ENCODE measurements around the gene CHKA. TPM values are rescaled to one million over a fixed set of nuclear protein-coding genes. Genes with fewer than 3 reads are reported as not detected.
A peak's percentile ranks its signal among the peaks of the same experiment; 100 is the strongest.

The CHKA gene
- total RNA-seq, 1 donor from 2014 or later, result 173 TPM

GRCh38 chr11:68026391-68027105 is 94.6 kb downstream of the CHKA start:
- no peak for DNase-seq (ENCODE audit: low spot score)
- Mint-ChIP-seq H3K27me3 (ENCODE audit: unreplicated experiment) (peaks cover 12% of the 10 kb centered on the region), H3K27ac (ENCODE audit: unreplicated experiment) (peak overlapping the region; percentile 42), H3K36me3 (ENCODE audit: low read depth, unreplicated experiment) (peaks cover 4% of the 10 kb centered on the region), H3K4me1 (ENCODE audit: unreplicated experiment) (peaks cover 17% of the 10 kb centered on the region), H3K4me3 (ENCODE audit: unreplicated experiment) (no peak overlapping the region), H3K9me3 (ENCODE audit: unreplicated experiment) (no peaks in the 10 kb centered on the region)
- no peak for TF ChIP-seq CTCF (IDR thresholded peaks at IDR 0.05; ENCODE audit: unreplicated experiment)

GRCh38 chr11:68025047-68025446 is 96.1 kb downstream of the CHKA start:
- H3K9me3 Mint-ChIP-seq (ENCODE audit: unreplicated experiment), result no peaks in the 10 kb centered on the region
- peaks cover 10% of the 10 kb centered on the region for H3K27me3 Mint-ChIP-seq (ENCODE audit: unreplicated experiment)
- DNase-seq (ENCODE audit: low spot score), result no peak
- peaks cover 4% of the 10 kb centered on the region for H3K36me3 Mint-ChIP-seq (ENCODE audit: low read depth, unreplicated experiment)
- H3K4me1 Mint-ChIP-seq (ENCODE audit: unreplicated experiment), result peaks cover 11% of the 10 kb centered on the region
- no peak overlapping the region for H3K27ac Mint-ChIP-seq (ENCODE audit: unreplicated experiment)
- peak overlapping the region; percentile 26 for H3K4me3 Mint-ChIP-seq (ENCODE audit: unreplicated experiment)
- TF ChIP-seq CTCF (IDR thresholded peaks at IDR 0.05; ENCODE audit: unreplicated experiment), result peak; percentile 24

DNA sequence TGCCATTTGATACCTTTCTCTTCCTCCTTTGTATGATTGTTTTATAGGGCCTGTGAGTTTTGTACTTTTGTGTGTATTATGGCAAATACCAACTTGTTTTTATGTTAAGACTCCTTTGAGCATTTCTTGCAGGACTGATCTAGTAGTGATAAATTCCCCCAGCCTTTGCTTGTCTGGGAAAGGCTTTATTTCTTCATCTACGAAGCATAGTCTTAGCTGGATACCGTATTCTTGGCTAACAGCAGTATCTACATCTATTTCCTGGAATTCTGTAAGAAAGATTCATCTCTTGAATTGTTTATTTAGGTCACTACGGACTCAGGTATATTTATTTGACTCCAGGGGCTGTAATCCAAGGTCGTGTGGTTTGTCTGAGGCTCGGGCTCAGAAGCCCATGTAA is 96.7 kb downstream of the CHKA start:
- Mint-ChIP-seq H3K9me3 (ENCODE audit: unreplicated experiment) (no peaks in the 10 kb centered on the region), H3K27ac (ENCODE audit: unreplicated experiment) (no peak overlapping the region), H3K4me1 (ENCODE audit: unreplicated experiment) (peaks cover 9% of the 10 kb centered on the region), H3K27me3 (ENCODE audit: unreplicated experiment) (peaks cover 12% of the 10 kb centered on the region), H3K36me3 (ENCODE audit: low read depth, unreplicated experiment) (peaks cover 4% of the 10 kb centered on the region), H3K4me3 (ENCODE audit: unreplicated experiment) (no peak overlapping the region)
- peak; percentile 10 for TF ChIP-seq CTCF (IDR thresholded peaks at IDR 0.05; ENCODE audit: unreplicated experiment)
- DNase-seq (ENCODE audit: low spot score), result no peak

GRCh38 chr11:68022531-68022930 is 98.7 kb downstream of the CHKA start:
- H3K27me3 Mint-ChIP-seq (ENCODE audit: unreplicated experiment), result peaks cover 9% of the 10 kb centered on the region
- no peak overlapping the region for H3K4me3 Mint-ChIP-seq (ENCODE audit: unreplicated experiment)
- DNase-seq (ENCODE audit: low spot score), result no peak
- peaks cover 7% of the 10 kb centered on the region for H3K36me3 Mint-ChIP-seq (ENCODE audit: low read depth, unreplicated experiment)
- H3K4me1 Mint-ChIP-seq (ENCODE audit: unreplicated experiment), result peaks cover 3% of the 10 kb centered on the region
- no peaks in the 10 kb centered on the region for H3K9me3 Mint-ChIP-seq (ENCODE audit: unreplicated experiment)
- TF ChIP-seq CTCF (IDR thresholded peaks at IDR 0.05; ENCODE audit: unreplicated experiment), result no peak
- H3K27ac Mint-ChIP-seq (ENCODE audit: unreplicated experiment), result no peak overlapping the region

GRCh38 chr11:68021167-68021787 is 99.9 kb downstream of the CHKA start:
- Mint-ChIP-seq H3K27me3 (ENCODE audit: unreplicated experiment) (peaks cover 9% of the 10 kb centered on the region), H3K4me1 (ENCODE audit: unreplicated experiment) (peaks cover 2% of the 10 kb centered on the region), H3K4me3 (ENCODE audit: unreplicated experiment) (no peak overlapping the region), H3K27ac (ENCODE audit: unreplicated experiment) (no peak overlapping the region), H3K36me3 (ENCODE audit: low read depth, unreplicated experiment) (peaks cover 7% of the 10 kb centered on the region), H3K9me3 (ENCODE audit: unreplicated experiment) (no peaks in the 10 kb centered on the region)
- no peak for TF ChIP-seq CTCF (IDR thresholded peaks at IDR 0.05; ENCODE audit: unreplicated experiment)
- no peak for DNase-seq (ENCODE audit: low spot score)
